ENCODE data around the gene PHF12. TPM values are rescaled to one million over a fixed set of nuclear protein-coding genes. Genes with fewer than 3 reads are reported as not detected.
A peak's percentile ranks its signal among the peaks of the same experiment; 100 is the strongest.

PHF12 gene
- total and polyA plus RNA-seq, 2 of the 8 experiments (the other 6 are each of a cell fraction or from before 2014, with no cell fraction given), result 38.8 to 65.7 TPM

GRCh38 chr17:28937044-28937729 lies 14.1 kb downstream of the PHF12 start:
- H3K4me1 ChIP-seq (replicated peaks in 1 of 4; ENCODE audit: control insufficient read depth in 3 of 4, insufficient read depth in 4 of 4, low read length in 3 of 4), result peaks cover 2 to 22% (median 16%) of the 10 kb centered on the region in 4 experiments; a peak in 5 of 7 replicates
- H3K9ac ChIP-seq (replicated peaks in 1 of 4; ENCODE audit: extremely low read depth in 1 of 4, low read depth in 3 of 4, low read length in 3 of 4), result no peak overlapping the region
- no peak overlapping the region for H2BK15ac ChIP-seq (ENCODE audit: low read length)
- no peak overlapping the region for H3K18ac ChIP-seq (ENCODE audit: extremely low read depth, low read length)
- no peaks in the 10 kb centered on the region for H3K27me3 ChIP-seq (replicated peaks in 1 of 4; ENCODE audit: control insufficient read depth in 3 of 4, extremely low read depth in 1 of 4, insufficient read depth in 3 of 4, low read length in 3 of 4)
- no peak for TF ChIP-seq POLR2AphosphoS5 (IDR thresholded peaks at IDR 0.05; ENCODE audit: low read depth, low read length)
- TF ChIP-seq CEBPB (IDR thresholded peaks at IDR 0.05; ENCODE audit: low read depth, low read length), result peak; percentile 55; the same call in 1 of the 2 replicates
- FAIRE-seq (no peak), DNase-seq (ENCODE audit: low read depth in 1 of 2, low spot score in 2 of 2) (no peak)
- H2AK5ac ChIP-seq (ENCODE audit: low read depth, low read length), result no peak overlapping the region
- H2BK20ac ChIP-seq (ENCODE audit: low read length), result no peak overlapping the region
- no peak overlapping the region for H2AFZ ChIP-seq (ENCODE audit: low read length)
- H4K8ac ChIP-seq (ENCODE audit: extremely low read depth, insufficient read depth, low read length), result no peak overlapping the region
- peaks cover 16 to 99% of the 10 kb centered on the region in 2 experiments for H3K79me2 ChIP-seq (ENCODE audit: control insufficient read depth in 1 of 2, insufficient read depth in 2 of 2, low read length in 2 of 2)
- no peak overlapping the region for H2BK5ac ChIP-seq (ENCODE audit: low read depth, low read length)
- H3K56ac ChIP-seq (replicated peaks; ENCODE audit: insufficient read length, low read depth, low read length), result no peak overlapping the region
- H4K5ac ChIP-seq (ENCODE audit: insufficient read length, low read depth, low read length), result no peak overlapping the region
- CTCF ChIA-PET (ENCODE audit: partially characterized antibody), result interaction anchor here (1.0 to 2.6 kb wide), 12 partner anchors 9 to 210 kb away, joined by 3 to 12 read pairs (median 4); partner anchors contain the start of gene DHRS13
- H3K79me1 ChIP-seq (ENCODE audit: low read depth, low read length), result peaks cover 12% of the 10 kb centered on the region
- peaks cover 17 to 29% of the 10 kb centered on the region in 2 experiments for H4K20me1 ChIP-seq (replicated peaks in 1 of 2; ENCODE audit: control insufficient read depth in 1 of 2, insufficient read depth in 2 of 2, low read length in 2 of 2)
- H3K4ac ChIP-seq (replicated peaks; ENCODE audit: insufficient read length, low read depth, low read length), result no peak overlapping the region
- H3K4me3 ChIP-seq (ENCODE audit: extremely low read depth in 1 of 4, insufficient read depth in 2 of 4, low read depth in 3 of 4, low read length in 4 of 4), result no peak overlapping the region
- peak overlapping the region; percentile 22 to 50; a peak in 3 of 4 replicates for H3K4me2 ChIP-seq (ENCODE audit: insufficient read depth in 1 of 2, low read depth in 2 of 2, low read length in 2 of 2)
- H3K23me2 ChIP-seq (ENCODE audit: low read depth, low read length), result no peaks in the 10 kb centered on the region
- no peak overlapping the region for H3K27ac ChIP-seq (ENCODE audit: low read depth, low read length)
- H2BK12ac ChIP-seq (ENCODE audit: low read depth, low read length), result no peak overlapping the region
- no peak overlapping the region for H4K91ac ChIP-seq (replicated peaks; ENCODE audit: insufficient read length, low read length)
- 82% methylated on average over 5 of the region's 5 CpGs; no CpG with 5 or more reads in 1 of the 2 experiments for WGBS, 2 experiments (ENCODE audit: extremely low coverage in 1 of 2, insufficient coverage in 1 of 2, insufficient read length in 1 of 2, insufficient replicate concordance in 2 of 2, low coverage in 1 of 2, low lambda C conversion rate in 2 of 2, missing lambda C conversion rate in 1 of 2)
- no peak overlapping the region for H2BK120ac ChIP-seq (replicated peaks; ENCODE audit: low read depth, low read length)
- H3K9me3 ChIP-seq (ENCODE audit: insufficient read depth in 2 of 2, low read depth in 1 of 2, low read length in 1 of 2), result no peaks in the 10 kb centered on the region
- no peak overlapping the region for H3K23ac ChIP-seq (ENCODE audit: insufficient read length)
- H3K36me3 ChIP-seq (ENCODE audit: control insufficient read depth in 2 of 4, insufficient read depth in 4 of 4, low read length in 3 of 4), result peaks cover 0 to 14% (median 0%) of the 10 kb centered on the region in 4 experiments; a peak in 3 of 8 replicates
- no peak overlapping the region for H3K14ac ChIP-seq (ENCODE audit: insufficient read length)
- POLR2A ChIA-PET (ENCODE audit: partially characterized antibody), result interaction anchor here (0.9 to 7.4 kb wide), 9 partner anchors 10 to 196 kb away, joined by 3 to 73 read pairs (median 3); partner anchors contain the start of gene PHF12
